Stomach smooth muscle (tissue), 2 donors: Measurements from ENCODE around the gene GTF2IRD2.
"Not testable (repeated sequence)": the region's sequence is repeated elsewhere in the genome, so short reads cannot be mapped to it uniquely, and the experiment has no call there.

Experiments
- H3K27ac ChIP-seq: one replicate; pipeline ENCODE4 v1.7.0; 2013; ENCODE audit warnings: mild to moderate bottlenecking, low read length, inconsistent platforms
- H3K27me3 ChIP-seq, 2 donors: one replicate each; pipeline ENCODE4 v1.7.0; 2013; ENCODE audit warnings: low read length in 2 of 2; ENCODE audit not compliant: insufficient read depth in 2 of 2, control insufficient read depth in 1 of 2
- H3K36me3 ChIP-seq, 2 donors: one replicate each; pipeline ENCODE4 v1.7.0; 2013; ENCODE audit warnings: low read length in 2 of 2; ENCODE audit not compliant: control insufficient read depth in 2 of 2, insufficient read depth in 2 of 2
- H3K4me1 ChIP-seq: one replicate; pipeline ENCODE4 v1.7.0; 2013; ENCODE audit warnings: low read length; ENCODE audit not compliant: control insufficient read depth, insufficient read depth
- H3K4me3 ChIP-seq, 2 donors: one replicate each; pipeline ENCODE4 v1.7.0; 2013; ENCODE audit warnings: low read length in 2 of 2
- H3K9ac ChIP-seq, 2 donors: one replicate each; pipeline ENCODE4 v1.7.0; 2013; ENCODE audit warnings: low read length in 2 of 2, mild to moderate bottlenecking in 1 of 2
- H3K9me3 ChIP-seq, 2 donors: one replicate each; pipeline ENCODE4 v1.7.0; 2013; ENCODE audit warnings: low read length in 2 of 2; ENCODE audit not compliant: control insufficient read depth in 2 of 2
- donor health status: healthy.
- donor health status: Pancreatic carcinoma.

GTF2IRD2 gene

GRCh38 chr7:74850833-74851721 is at the start of gene GTF2IRD2:
TSS of gene GTF2IRD2 (minus strand) at chr7:74851605. CDS start at chr7:74836378, 15,227 bp downstream.
- H3K9me3 ChIP-seq, H3K4me1 ChIP-seq, H3K27ac ChIP-seq, H3K27me3 ChIP-seq, H3K9ac ChIP-seq, H3K4me3 ChIP-seq, H3K36me3 ChIP-seq: not testable (repeated sequence)

GRCh38 chr7:74890158-74891123 is 39.0 kb upstream of the GTF2IRD2 start:
- not testable (repeated sequence) for H3K9ac ChIP-seq, H3K27me3 ChIP-seq, H3K36me3 ChIP-seq, H3K4me1 ChIP-seq, H3K9me3 ChIP-seq, H3K27ac ChIP-seq
- peak overlapping the region; percentile 35 to 72 for H3K4me3 ChIP-seq

- not testable (repeated sequence) for H3K4me3 ChIP-seq, H3K9me3 ChIP-seq, H3K27ac ChIP-seq, H3K9ac ChIP-seq, H3K4me1 ChIP-seq, H3K27me3 ChIP-seq, H3K36me3 ChIP-seq
Observed at GRCh38 chr7:74889518-74890129, 38.2 kb upstream of the GTF2IRD2 start.

- not testable (repeated sequence) for H3K4me3 ChIP-seq, H3K4me1 ChIP-seq, H3K36me3 ChIP-seq, H3K9ac ChIP-seq, H3K27ac ChIP-seq, H3K27me3 ChIP-seq, H3K9me3 ChIP-seq
Observed at GRCh38 chr7:74885295-74885694, 33.9 kb upstream of the GTF2IRD2 start.

- not testable (repeated sequence) for H3K9me3 ChIP-seq, H3K4me1 ChIP-seq, H3K4me3 ChIP-seq, H3K36me3 ChIP-seq, H3K9ac ChIP-seq, H3K27ac ChIP-seq, H3K27me3 ChIP-seq
Observed at GRCh38 chr7:74882110-74882509, 30.7 kb upstream of the GTF2IRD2 start.

GRCh38 chr7:74874748-74875512 is 23.5 kb upstream of the GTF2IRD2 start:
- not testable (repeated sequence) for H3K4me3 ChIP-seq, H3K9me3 ChIP-seq, H3K27me3 ChIP-seq, H3K27ac ChIP-seq, H3K36me3 ChIP-seq, H3K9ac ChIP-seq, H3K4me1 ChIP-seq

- H3K9ac ChIP-seq, H3K4me1 ChIP-seq, H3K27me3 ChIP-seq, H3K36me3 ChIP-seq, H3K9me3 ChIP-seq, H3K27ac ChIP-seq, H3K4me3 ChIP-seq: not testable (repeated sequence)
Observed at GRCh38 chr7:74874104-74874747, 22.8 kb upstream of the GTF2IRD2 start.

- not testable (repeated sequence) for H3K9ac ChIP-seq, H3K4me1 ChIP-seq, H3K27me3 ChIP-seq, H3K4me3 ChIP-seq, H3K27ac ChIP-seq, H3K36me3 ChIP-seq, H3K9me3 ChIP-seq
Observed at GRCh38 chr7:74872542-74872941, 21.1 kb upstream of the GTF2IRD2 start.

- not testable (repeated sequence) for H3K36me3 ChIP-seq, H3K4me3 ChIP-seq, H3K4me1 ChIP-seq, H3K9ac ChIP-seq, H3K27ac ChIP-seq, H3K27me3 ChIP-seq, H3K9me3 ChIP-seq
Observed at GRCh38 chr7:74865777-74866176, 14.4 kb upstream of the GTF2IRD2 start.

- H3K27ac ChIP-seq, H3K4me1 ChIP-seq, H3K9ac ChIP-seq, H3K4me3 ChIP-seq, H3K27me3 ChIP-seq, H3K9me3 ChIP-seq, H3K36me3 ChIP-seq: not testable (repeated sequence)
Observed at GRCh38 chr7:74849853-74850252, 1.6 kb downstream of the GTF2IRD2 start.
